K562 (cell line): ENCODE measurements around the gene BRCA1. TPM values are rescaled to one million over a fixed set of nuclear protein-coding genes. Genes with fewer than 3 reads are reported as not detected.
"Not testable (repeated sequence)": the region's sequence is repeated elsewhere in the genome, so short reads cannot be mapped to it uniquely, and the experiment has no call there.

Experiments
- ATAC-seq: fragments of 200-7000 bp; cut with Tn5 transposase; 3 replicates; pipeline ENCODE4 v1.9.1; 2020; ENCODE audit warnings: moderate library complexity
- BruUV-seq: library from RNA; stranded (reverse); fragments of 400-500 nt; replicated peaks from 2 replicates; lab custom pipeline; 2021; lab: Mats Ljungman, UMichigan
- CTCF ChIA-PET: fragments of 300-600 bp; formaldehyde crosslinking; extraction: SDS; loops from one replicate; lab custom pipeline; 2021; ENCODE audit warnings: low intra/inter-chr PET ratio; lab: Yijun Ruan, JAX
- POLR2A ChIA-PET: fragments of 300-600, 350-650 bp; sonication (Branson Sonifier 250); formaldehyde crosslinking; extraction: SDS; loops from one replicate; lab custom pipeline; 2021; ENCODE audit warnings: antibody characterized with exemption, inconsistent platforms; lab: Yijun Ruan, JAX
- DNase-seq, 4 experiments: peaks; one replicate each; pipeline versions ENCODE4 v3.0.0 to v3.0.0-alpha.2; 2011 to 2018; ENCODE audit warnings: low spot score in 3 of 4, mixed read lengths in 3 of 4; ENCODE audit errors: extremely low read depth in 1 of 4
- FAIRE-seq: peaks from 2 replicates; lab custom pipeline; 2011; peaks lifted over from hg19 to GRCh38; lab: Jason Lieb, UNC
- H2AFZ ChIP-seq: 2 replicates; pipeline ENCODE4 v1.6.0; 2011; ENCODE audit warnings: low read depth, low read length, control low read depth, inconsistent platforms
- H3K27ac ChIP-seq: fragments of 200-600 bp; 3 replicates; pipeline ENCODE4 v1.8.0; 2011; ENCODE audit warnings: low read depth, mild to moderate bottlenecking, control low read depth, inconsistent platforms, low read length, moderate library complexity, mixed read lengths; ENCODE audit errors: extremely low read depth
- H3K27me3 ChIP-seq, 2 experiments: fragments of 300-600 bp in 1 of 2; 2 replicates in 1 of 2; 3 replicates in 1 of 2; pipeline versions ENCODE4 v1.6.0 to v1.8.0; 2011; ENCODE audit warnings: inconsistent platforms in 2 of 2, low read length in 2 of 2, mild to moderate bottlenecking in 1 of 2, mixed read lengths in 1 of 2, moderate library complexity in 1 of 2; ENCODE audit not compliant: control insufficient read depth in 2 of 2, insufficient read depth in 2 of 2
- H3K36me3 ChIP-seq: fragments of 300-600 bp; 3 replicates; pipeline ENCODE4 v1.8.0; 2011; ENCODE audit warnings: mild to moderate bottlenecking, low read length, inconsistent platforms; ENCODE audit not compliant: control insufficient read depth, insufficient read depth
- H3K4me1 ChIP-seq, 2 experiments: fragments of 200-600 bp in 1 of 2; replicated peaks in 1 of 2; 2 replicates in 1 of 2; 3 replicates in 1 of 2; pipeline versions ENCODE4 v1.5.1 to v1.8.0; 2011; ENCODE audit warnings: inconsistent platforms in 2 of 2, low read length in 2 of 2, mild to moderate bottlenecking in 1 of 2, mixed read lengths in 1 of 2, moderate library complexity in 1 of 2; ENCODE audit not compliant: control insufficient read depth in 2 of 2, insufficient read depth in 2 of 2
- H3K4me2 ChIP-seq: 2 replicates; pipeline ENCODE4 v1.6.1; 2011; ENCODE audit warnings: low read length, control low read depth, inconsistent platforms, mixed read lengths; ENCODE audit not compliant: insufficient read depth
- H3K4me3 ChIP-seq: fragments of 200-600 bp; sonication (generic), shearing (Covaris generic); 2 replicates; pipeline ENCODE4 v1.5.1; 2016; ENCODE audit warnings: control low read depth, inconsistent platforms
- H3K79me2 ChIP-seq: fragments of 200-600 bp; 3 replicates; pipeline ENCODE4 v1.8.0; 2011; ENCODE audit warnings: low read length, inconsistent platforms; ENCODE audit not compliant: control insufficient read depth, insufficient read depth
- H3K9ac ChIP-seq, 2 experiments: 2 replicates each; pipeline versions ENCODE4 v1.6.0 to v1.6.1; 2011; ENCODE audit warnings: low read depth in 2 of 2, low read length in 2 of 2, control low read depth in 1 of 2, inconsistent platforms in 1 of 2, mild to moderate bottlenecking in 1 of 2, mixed read lengths in 1 of 2; ENCODE audit not compliant: insufficient read depth in 1 of 2
- H3K9me1 ChIP-seq: one replicate; pipeline ENCODE4 v1.6.0; 2011; ENCODE audit warnings: inconsistent platforms, mild to moderate bottlenecking, low read length, moderate library complexity; ENCODE audit not compliant: control insufficient read depth, insufficient read depth
- H3K9me3 ChIP-seq: replicated peaks from 2 replicates; pipeline ENCODE4 v1.5.1; 2011; ENCODE audit warnings: low read depth, low read length, inconsistent platforms; ENCODE audit not compliant: control insufficient read depth, insufficient read depth
- H4K20me1 ChIP-seq: replicated peaks from 2 replicates; pipeline ENCODE4 v1.6.1; 2011; ENCODE audit warnings: low read length, inconsistent platforms, mixed read lengths; ENCODE audit not compliant: control insufficient read depth, insufficient read depth
- GABPB1 ChIP-seq: sonication (generic); formaldehyde crosslinking; IDR thresholded peaks from 2 replicates; pipeline ENCODE4 v1.8.0; 2022; ENCODE audit warnings: mild to moderate bottlenecking, missing genetic modification reagents
- NFYB ChIP-seq: IDR thresholded peaks from 2 replicates; pipeline ENCODE4 v1.6.1; 2011; ENCODE audit warnings: mild to moderate bottlenecking, moderate library complexity; ENCODE audit not compliant: insufficient read length; ENCODE audit errors: extremely low read depth
- POLR2G ChIP-seq: fragments of 200-400 bp; formaldehyde crosslinking; IDR thresholded peaks from 2 replicates; pipeline ENCODE4 v1.6.1; 2017; ENCODE audit warnings: low read depth, mild to moderate bottlenecking, antibody characterized with exemption, low read length, moderate library complexity
- SIN3B ChIP-seq: fragments of 450-650 bp; IDR thresholded peaks from 2 replicates; pipeline ENCODE4 v1.6.1; 2017; ENCODE audit warnings: low read depth, mild to moderate bottlenecking, moderate library complexity
- ZNF224 ChIP-seq: sonication (generic); formaldehyde crosslinking; IDR thresholded peaks from 2 replicates; pipeline ENCODE4 v1.8.0; 2022; ENCODE audit warnings: mild to moderate bottlenecking, missing genetic modification reagents
- ZNF57 ChIP-seq: fragments of 450-650 bp; formaldehyde crosslinking; IDR thresholded peaks from 2 replicates; pipeline ENCODE4 v1.4.0; 2020; ENCODE audit warnings: mild to moderate bottlenecking, moderate library complexity
- ZNF79 ChIP-seq: fragments of 250-450 bp; sonication (Bioruptor Pico); IDR thresholded peaks from 2 replicates; pipeline ENCODE4 v1.4.0; 2020; ENCODE audit warnings: low read depth, mild to moderate bottlenecking, moderate library complexity
- WGBS: fragments of 100-300 bp; shearing (Covaris generic); methylation state at CpG from one replicate; pipeline ENCODE4 v1.1.6; 2016; ENCODE audit warnings: low coverage, mixed read lengths; ENCODE audit not compliant: insufficient coverage; ENCODE audit errors: missing lambda C conversion rate; 5-methylcytosine and 5-hydroxymethylcytosine counted together
- in situ Hi-C: fragments of 300-500 bp; cut with MboI; formaldehyde crosslinking; loops from 4 replicates; pipeline ENCODE4 v1.15.0; 2018; ENCODE audit warnings: inconsistent platforms, mixed read lengths
- intact Hi-C: fragments of 100-400 bp; cut with micrococcal nuclease; formaldehyde crosslinking; loops from 2 replicates; pipeline ENCODE4 v1.14.2; 2022
- polyA plus RNA-seq, 8 experiments: library from polyadenylated mRNA; depleted of rRNA in 4 of 8; stranded (reverse) in 5 of 8; unstranded in 3 of 8; fragments of >200 nt; fragmentation: Nextera tagmentation in 2 of 8; fragmentation: Illumina TruSeq in 1 of 8; extraction: Ambion mirVana in 2 of 8; extraction: Trizol in 1 of 8; gene quantifications; 2 replicates each; pipeline versions ENCODE4 v1.2.1 to v1.2.3, GENCODE V29; 2011 to 2014; ENCODE audit warnings: inconsistent platforms in 1 of 8, missing spikeins in 1 of 8
- total RNA-seq, 7 experiments: library from RNA; depleted of rRNA in 6 of 7; stranded (reverse); fragments of >200 nt in 6 of 7; fragmentation: Illumina TruSeq in 2 of 7; extraction: Trizol in 2 of 7; gene quantifications; 2 replicates each; pipeline versions ENCODE4 v1.2.1 to v1.2.3, GENCODE V29; 2011 to 2021; ENCODE audit warnings: low replicate concordance in 1 of 7
- TF ChIP-seq, protein P1 (sequence below): fragments of 450-650 bp; formaldehyde crosslinking; conservative IDR thresholded peaks from 2 replicates; pipeline ENCODE4 v1.4.0; 2022; ENCODE audit warnings: mild to moderate bottlenecking, missing genetic modification characterization
- TF ChIP-seq, protein P2 (sequence below): sonication (generic); formaldehyde crosslinking; IDR thresholded peaks from 2 replicates; pipeline ENCODE4 v1.8.0; 2023; ENCODE audit warnings: missing genetic modification reagents, mild to moderate bottlenecking, borderline replicate concordance

BRCA1 gene
- total and polyA plus RNA-seq, 9 of the 15 experiments (the other 6 are each of a cell fraction or from before 2014, with no cell fraction given): 25.9 to 95.3 (median 62.3) TPM

DNA sequence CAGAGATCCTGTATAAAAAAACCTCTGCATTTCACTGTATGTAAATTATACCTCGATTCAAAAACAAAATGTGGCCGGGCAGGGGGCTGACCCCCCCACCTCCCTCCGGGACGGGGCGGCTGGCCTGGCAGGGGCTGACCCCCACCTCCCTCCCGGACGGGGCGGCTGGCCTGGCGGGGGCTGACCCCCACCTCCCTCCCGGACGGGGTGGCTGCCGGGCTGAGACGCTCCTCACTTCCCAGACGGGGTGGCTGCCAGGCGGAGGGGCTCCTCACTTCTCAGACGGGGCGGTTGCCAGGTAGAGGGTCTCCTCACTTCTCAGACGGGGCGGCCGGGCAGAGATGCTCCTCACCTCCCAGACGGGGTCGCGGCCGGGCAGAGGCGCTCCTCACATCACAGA is 34.1 kb upstream of the BRCA1 start:
- H3K9me3 ChIP-seq, H2AFZ ChIP-seq, H3K79me2 ChIP-seq, H4K20me1 ChIP-seq, H3K9me1 ChIP-seq, H3K9ac ChIP-seq, FAIRE-seq, intact Hi-C loops, CTCF ChIA-PET, ATAC-seq, H3K36me3 ChIP-seq, H3K27me3 ChIP-seq, H3K27ac ChIP-seq, in situ Hi-C loops, H3K4me2 ChIP-seq, H3K4me3 ChIP-seq, BruUV-seq, DNase-seq, H3K4me1 ChIP-seq: not testable (repeated sequence)
- 0 out of 2 replicates have a peak, but pooled peaks have one; percentile 23 for TF ChIP-seq POLR2G
- POLR2A ChIA-PET: interaction anchor here (0.6 kb wide), 2 partner anchors 20 to 156 kb away, joined by 3 read pairs; no protein-coding TSS in a partner anchor
- WGBS: 67% methylated on average over 8 of the region's 25 CpGs

DNA sequence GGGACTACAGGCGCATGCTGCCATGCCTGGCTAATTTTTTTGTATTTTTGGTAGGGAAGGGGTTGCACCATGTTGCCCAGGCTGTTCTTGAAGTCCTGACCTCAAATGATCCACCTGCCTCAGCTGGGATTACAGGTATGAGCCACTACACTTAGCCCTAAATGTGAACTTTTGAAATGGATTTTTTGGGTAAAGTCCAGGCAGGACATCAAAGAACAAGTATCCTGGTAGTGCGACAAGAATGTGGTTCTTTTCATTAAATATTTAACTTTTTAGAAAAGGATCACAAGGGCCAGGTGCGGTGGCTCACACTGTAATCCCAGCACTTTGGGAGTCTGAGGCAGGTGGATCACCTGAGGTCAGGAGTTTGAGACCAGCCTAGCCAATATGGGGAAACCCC is 30.5 kb upstream of the BRCA1 start:
- Histone ChIP-seq H3K9me1 (no peaks in the 10 kb centered on the region), H3K79me2 (no peaks in the 10 kb centered on the region), H2AFZ (no peak overlapping the region), H3K4me1 (peaks cover 0 to 9% of the 10 kb centered on the region in 2 experiments; a peak in 3 of 5 replicates), H3K27me3 (no peaks in the 10 kb centered on the region), H3K9me3 (peaks cover 6% of the 10 kb centered on the region; the same call in 1 of the 2 replicates), H3K4me2 (no peak overlapping the region), H3K4me3 (no peak overlapping the region), H3K27ac (no peak overlapping the region), H3K9ac (no peak overlapping the region), H4K20me1 (no peaks in the 10 kb centered on the region), H3K36me3 (peaks cover 2% of the 10 kb centered on the region; the same call in 1 of the 3 replicates)
- POLR2A ChIA-PET: interaction anchor here (0.6 to 1.3 kb wide), 2 partner anchors 14 to 59 kb away, joined by 3 to 4 read pairs; no protein-coding TSS in a partner anchor
- in situ Hi-C loops: no loop called here
- no peak for ATAC-seq
- CTCF ChIA-PET: no interaction called here
- DNase-seq: no peak
- no peak for FAIRE-seq
- intact Hi-C loops: no loop called here
- BruUV-seq: no TSS peak
- 89% methylated on average over 3 of the region's 3 CpGs for WGBS
- TF ChIP-seq SIN3B (no peak), ZNF224 (CRISPR knock-in tag) (no peak), ZNF79 (CRISPR knock-in tag) (no peak), ZNF57 (CRISPR knock-in tag) (no peak), NFYB (no peak), GABPB1 (no peak)
- TF ChIP-seq, protein P1, sequence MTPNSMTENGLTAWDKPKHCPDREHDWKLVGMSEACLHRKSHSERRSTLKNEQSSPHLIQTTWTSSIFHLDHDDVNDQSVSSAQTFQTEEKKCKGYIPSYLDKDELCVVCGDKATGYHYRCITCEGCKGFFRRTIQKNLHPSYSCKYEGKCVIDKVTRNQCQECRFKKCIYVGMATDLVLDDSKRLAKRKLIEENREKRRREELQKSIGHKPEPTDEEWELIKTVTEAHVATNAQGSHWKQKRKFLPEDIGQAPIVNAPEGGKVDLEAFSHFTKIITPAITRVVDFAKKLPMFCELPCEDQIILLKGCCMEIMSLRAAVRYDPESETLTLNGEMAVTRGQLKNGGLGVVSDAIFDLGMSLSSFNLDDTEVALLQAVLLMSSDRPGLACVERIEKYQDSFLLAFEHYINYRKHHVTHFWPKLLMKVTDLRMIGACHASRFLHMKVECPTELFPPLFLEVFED (CRISPR knock-in tag): no peak
- TF ChIP-seq, protein P2, sequence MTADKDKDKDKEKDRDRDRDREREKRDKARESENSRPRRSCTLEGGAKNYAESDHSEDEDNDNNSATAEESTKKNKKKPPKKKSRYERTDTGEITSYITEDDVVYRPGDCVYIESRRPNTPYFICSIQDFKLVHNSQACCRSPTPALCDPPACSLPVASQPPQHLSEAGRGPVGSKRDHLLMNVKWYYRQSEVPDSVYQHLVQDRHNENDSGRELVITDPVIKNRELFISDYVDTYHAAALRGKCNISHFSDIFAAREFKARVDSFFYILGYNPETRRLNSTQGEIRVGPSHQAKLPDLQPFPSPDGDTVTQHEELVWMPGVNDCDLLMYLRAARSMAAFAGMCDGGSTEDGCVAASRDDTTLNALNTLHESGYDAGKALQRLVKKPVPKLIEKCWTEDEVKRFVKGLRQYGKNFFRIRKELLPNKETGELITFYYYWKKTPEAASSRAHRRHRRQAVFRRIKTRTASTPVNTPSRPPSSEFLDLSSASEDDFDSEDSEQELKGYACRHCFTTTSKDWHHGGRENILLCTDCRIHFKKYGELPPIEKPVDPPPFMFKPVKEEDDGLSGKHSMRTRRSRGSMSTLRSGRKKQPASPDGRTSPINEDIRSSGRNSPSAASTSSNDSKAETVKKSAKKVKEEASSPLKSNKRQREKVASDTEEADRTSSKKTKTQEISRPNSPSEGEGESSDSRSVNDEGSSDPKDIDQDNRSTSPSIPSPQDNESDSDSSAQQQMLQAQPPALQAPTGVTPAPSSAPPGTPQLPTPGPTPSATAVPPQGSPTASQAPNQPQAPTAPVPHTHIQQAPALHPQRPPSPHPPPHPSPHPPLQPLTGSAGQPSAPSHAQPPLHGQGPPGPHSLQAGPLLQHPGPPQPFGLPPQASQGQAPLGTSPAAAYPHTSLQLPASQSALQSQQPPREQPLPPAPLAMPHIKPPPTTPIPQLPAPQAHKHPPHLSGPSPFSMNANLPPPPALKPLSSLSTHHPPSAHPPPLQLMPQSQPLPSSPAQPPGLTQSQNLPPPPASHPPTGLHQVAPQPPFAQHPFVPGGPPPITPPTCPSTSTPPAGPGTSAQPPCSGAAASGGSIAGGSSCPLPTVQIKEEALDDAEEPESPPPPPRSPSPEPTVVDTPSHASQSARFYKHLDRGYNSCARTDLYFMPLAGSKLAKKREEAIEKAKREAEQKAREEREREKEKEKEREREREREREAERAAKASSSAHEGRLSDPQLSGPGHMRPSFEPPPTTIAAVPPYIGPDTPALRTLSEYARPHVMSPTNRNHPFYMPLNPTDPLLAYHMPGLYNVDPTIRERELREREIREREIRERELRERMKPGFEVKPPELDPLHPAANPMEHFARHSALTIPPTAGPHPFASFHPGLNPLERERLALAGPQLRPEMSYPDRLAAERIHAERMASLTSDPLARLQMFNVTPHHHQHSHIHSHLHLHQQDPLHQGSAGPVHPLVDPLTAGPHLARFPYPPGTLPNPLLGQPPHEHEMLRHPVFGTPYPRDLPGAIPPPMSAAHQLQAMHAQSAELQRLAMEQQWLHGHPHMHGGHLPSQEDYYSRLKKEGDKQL (CRISPR knock-in tag): no peak
